H9 (cell line): ENCODE results near the gene ROR1. TPM values are rescaled to one million over a fixed set of nuclear protein-coding genes. Genes with fewer than 3 reads are reported as not detected.

Source experiments
- DNase-seq: peaks from one replicate; pipeline ENCODE4 v3.0.0-alpha.2; 2017
- H2AFZ ChIP-seq: one replicate; pipeline ENCODE4 v1.6.1; 2013; ENCODE audit warnings: mild to moderate bottlenecking, low read length, control low read depth, moderate library complexity
- H2AK5ac ChIP-seq: 2 replicates; pipeline ENCODE4 v1.6.1; 2013; ENCODE audit warnings: low read length, control low read depth, mixed read lengths; ENCODE audit not compliant: insufficient read length
- H2BK120ac ChIP-seq: one replicate; pipeline ENCODE4 v1.6.1; 2013; ENCODE audit warnings: low read depth, mild to moderate bottlenecking, low read length, control low read depth, inconsistent platforms; ENCODE audit not compliant: poor library complexity, severe bottlenecking
- H2BK12ac ChIP-seq: 2 replicates; pipeline ENCODE4 v1.6.1; 2013; ENCODE audit warnings: low read length, control low read depth, mixed read lengths, low read depth; ENCODE audit not compliant: insufficient read length
- H2BK15ac ChIP-seq: 2 replicates; pipeline ENCODE4 v1.6.1; 2013; ENCODE audit warnings: low read depth, low read length, control low read depth
- H2BK20ac ChIP-seq: one replicate; pipeline ENCODE4 v1.6.1; 2013; ENCODE audit warnings: low read depth, mild to moderate bottlenecking, low read length, control low read depth, inconsistent platforms; ENCODE audit not compliant: poor library complexity, severe bottlenecking
- H2BK5ac ChIP-seq: 2 replicates; pipeline ENCODE4 v1.6.1; 2013; ENCODE audit warnings: low read length, control low read depth, mixed read lengths; ENCODE audit not compliant: insufficient read length
- H3K14ac ChIP-seq: 2 replicates; pipeline ENCODE4 v1.6.1; 2013; ENCODE audit warnings: low read length, control low read depth; ENCODE audit not compliant: insufficient read depth
- H3K18ac ChIP-seq: 2 replicates; pipeline ENCODE4 v1.6.1; 2013; ENCODE audit warnings: low read depth, mild to moderate bottlenecking, mixed read lengths, low read length, control low read depth; ENCODE audit not compliant: insufficient read length
- H3K23ac ChIP-seq: 2 replicates; pipeline ENCODE4 v1.6.1; 2013; ENCODE audit warnings: low read length, control low read depth, mixed read lengths, low read depth; ENCODE audit not compliant: insufficient read length
- H3K23me2 ChIP-seq: 2 replicates; pipeline ENCODE4 v1.6.1; 2013; ENCODE audit warnings: low read depth, mild to moderate bottlenecking, mixed read lengths, low read length, control low read depth; ENCODE audit not compliant: insufficient read length, poor library complexity, severe bottlenecking
- H3K27ac ChIP-seq: 2 replicates; pipeline ENCODE4 v1.5.1; 2013; ENCODE audit warnings: low read length, control low read depth, mixed read lengths, low read depth; ENCODE audit not compliant: insufficient read length
- H3K27me3 ChIP-seq: 2 replicates; pipeline ENCODE4 v1.6.1; 2013; ENCODE audit warnings: low read length, control low read depth, inconsistent platforms; ENCODE audit not compliant: insufficient read depth
- H3K4ac ChIP-seq: 2 replicates; pipeline ENCODE4 v1.6.1; 2013; ENCODE audit warnings: low read depth, mild to moderate bottlenecking, control low read depth, inconsistent platforms, low read length, moderate library complexity
- H3K4me1 ChIP-seq: 2 replicates; pipeline ENCODE4 v1.6.1; 2013; ENCODE audit warnings: low read length, control low read depth, inconsistent platforms; ENCODE audit not compliant: insufficient read depth
- H3K4me2 ChIP-seq: 2 replicates; pipeline ENCODE4 v1.6.1; 2013; ENCODE audit warnings: low read length, control low read depth, mixed read lengths; ENCODE audit not compliant: insufficient read length, insufficient read depth
- H3K56ac ChIP-seq: 2 replicates; pipeline ENCODE4 v1.6.1; 2013; ENCODE audit warnings: low read depth, mild to moderate bottlenecking, mixed read lengths, low read length, control low read depth; ENCODE audit not compliant: insufficient read length
- H3K79me1 ChIP-seq: 2 replicates; pipeline ENCODE4 v1.6.1; 2013; ENCODE audit warnings: low read depth, mild to moderate bottlenecking, moderate library complexity, low read length, control low read depth, inconsistent platforms; ENCODE audit not compliant: insufficient read depth, poor library complexity, severe bottlenecking
- H3K79me2 ChIP-seq: 2 replicates; pipeline ENCODE4 v1.6.1; 2013; ENCODE audit warnings: low read length, control low read depth, inconsistent platforms; ENCODE audit not compliant: insufficient read depth
- H3K9ac ChIP-seq: 2 replicates; pipeline ENCODE4 v1.6.1; 2013; ENCODE audit warnings: low read length, control low read depth, mixed read lengths; ENCODE audit not compliant: insufficient read length; ENCODE audit errors: extremely low read depth
- H3K9me3 ChIP-seq: one replicate; pipeline ENCODE4 v1.6.1; 2013; ENCODE audit warnings: low read depth, low read length, inconsistent platforms; ENCODE audit not compliant: control insufficient read depth
- H3T11ph ChIP-seq: one replicate; pipeline ENCODE4 v1.6.1; 2013; ENCODE audit warnings: mild to moderate bottlenecking, low read length, control low read depth, inconsistent platforms
- H4K20me1 ChIP-seq: one replicate; pipeline ENCODE4 v1.6.1; 2013; ENCODE audit not compliant: control insufficient read depth, insufficient read length, insufficient read depth
- H4K5ac ChIP-seq: 2 replicates; pipeline ENCODE4 v1.6.1; 2013; ENCODE audit warnings: low read depth, mild to moderate bottlenecking, mixed read lengths, low read length, control low read depth; ENCODE audit not compliant: insufficient read length
- H4K8ac ChIP-seq: replicated peaks from 2 replicates; pipeline ENCODE4 v1.6.1; 2013; ENCODE audit warnings: low read length, control low read depth, mixed read lengths, low read depth; ENCODE audit not compliant: insufficient read length
- H4K91ac ChIP-seq: 2 replicates; pipeline ENCODE4 v1.6.1; 2013; ENCODE audit warnings: low read depth, mild to moderate bottlenecking, moderate library complexity, mixed read lengths, low read length, control low read depth; ENCODE audit not compliant: insufficient read length
- H3K27ac Mint-ChIP-seq, 3 experiments: 2 replicates in 2 of 3; 3 replicates in 1 of 3; pipeline ENCODE4 v1.8.0; 2020 to 2021; ENCODE audit warnings: mixed read lengths in 3 of 3, mild to moderate bottlenecking in 1 of 3, moderate library complexity in 1 of 3
- H3K27me3 Mint-ChIP-seq: 2 replicates; pipeline ENCODE4 v1.8.0; 2021; ENCODE audit warnings: low read depth, mild to moderate bottlenecking, moderate library complexity, mixed read lengths
- H3K36me3 Mint-ChIP-seq, 3 experiments: 2 replicates in 2 of 3; 3 replicates in 1 of 3; pipeline ENCODE4 v1.8.0; 2020 to 2021; ENCODE audit warnings: low read depth in 3 of 3, mixed read lengths in 3 of 3; ENCODE audit not compliant: insufficient read depth in 1 of 3
- H3K4me1 Mint-ChIP-seq, 2 experiments: 2 replicates each; pipeline ENCODE4 v1.8.0; 2020; ENCODE audit warnings: mixed read lengths in 2 of 2
- H3K4me3 Mint-ChIP-seq, 2 experiments: 2 replicates in 1 of 2; 3 replicates in 1 of 2; pipeline ENCODE4 v1.8.0; 2020 to 2021; ENCODE audit warnings: mild to moderate bottlenecking in 2 of 2, mixed read lengths in 2 of 2, moderate library complexity in 1 of 2
- H3K9me3 Mint-ChIP-seq, 2 experiments: 2 replicates in 1 of 2; 3 replicates in 1 of 2; pipeline ENCODE4 v1.8.0; 2020; ENCODE audit warnings: mild to moderate bottlenecking in 2 of 2, mixed read lengths in 2 of 2, moderate library complexity in 1 of 2
- CTCF ChIP-seq: fragments of 200-600 bp; sonication (generic); conservative IDR thresholded peaks from 3 replicates; pipeline ENCODE4 v1.8.0; 2021; ENCODE audit warnings: antibody characterized with exemption, mild to moderate bottlenecking
- WGBS: extraction: QIAGEN DNeasy Blood & Tissue Kit; methylation state at CpG from one replicate; pipeline ENCODE4 v1.1.7; 2013; ENCODE audit warnings: missing lambda C conversion rate, low lambda C conversion rate, mixed read lengths; ENCODE audit not compliant: insufficient read length; ENCODE audit errors: extremely low coverage; 5-methylcytosine and 5-hydroxymethylcytosine counted together
- total RNA-seq: library from RNA; stranded (reverse); gene quantifications from 2 replicates; pipeline ENCODE4 v1.2.1, GENCODE V29; 2021

Gene ROR1
- total RNA-seq, 1 experiment from 2014 or later, result 75.9 TPM

- Histone ChIP-seq H2BK12ac (no peak overlapping the region), H3K9me3 (peaks cover 5% of the 10 kb centered on the region), H3K56ac (no peak overlapping the region), H3K4ac (no peak overlapping the region), H2AFZ (no peak overlapping the region), H2AK5ac (no peak overlapping the region), H2BK15ac (no peak overlapping the region), H3K14ac (no peak overlapping the region), H2BK120ac (no peak overlapping the region), H2BK5ac (no peak overlapping the region), H4K91ac (no peak overlapping the region), H3K4me1 (no peaks in the 10 kb centered on the region; the same call in 1 of the 2 replicates), H4K5ac (no peak overlapping the region), H4K20me1 (no peaks in the 10 kb centered on the region), H3K79me2 (peaks cover 4% of the 10 kb centered on the region; the same call in 1 of the 2 replicates), H3K79me1 (peaks cover 8% of the 10 kb centered on the region), H3K27ac (no peak overlapping the region), H3T11ph (no peak overlapping the region), H3K23me2 (no peaks in the 10 kb centered on the region), H4K8ac (no peak overlapping the region), H3K9ac (no peak overlapping the region), H3K4me2 (no peak overlapping the region), H3K18ac (no peak overlapping the region), H3K23ac (no peak overlapping the region), H3K27me3 (no peaks in the 10 kb centered on the region), H2BK20ac (no peak overlapping the region)
- H3K36me3 Mint-ChIP-seq, result peaks cover 29 to 35% (median 31%) of the 10 kb centered on the region in 3 experiments
- peaks cover 18 to 25% of the 10 kb centered on the region in 2 experiments for H3K9me3 Mint-ChIP-seq
- no peak for TF ChIP-seq CTCF
- no peak for DNase-seq
- H3K27ac Mint-ChIP-seq, result peak overlapping the region in 2 of 3 experiments; percentile 69 to 87; a peak in 4 of 7 replicates
- no peaks in the 10 kb centered on the region; the same call in 1 of the 2 replicates for H3K27me3 Mint-ChIP-seq
- H3K4me1 Mint-ChIP-seq, result peaks cover 41 to 47% of the 10 kb centered on the region in 2 experiments
- no peak overlapping the region; a peak in 1 of 5 replicates for H3K4me3 Mint-ChIP-seq
- WGBS, result no CpG with 5 or more reads among the region's 5 CpGs
Observed at GRCh38 chr1:63951059-63951946, 177.5 kb downstream of the ROR1 start.
